Adipose tissue (tissue), 3 donors: ENCODE data around the gene CST6. TPM values are rescaled to one million over a fixed set of nuclear protein-coding genes. Genes with fewer than 3 reads are reported as not detected.

ENCODE experiments used
- H3K27ac ChIP-seq: one replicate; pipeline ENCODE4 v1.5.1; 2013; ENCODE audit warnings: low read depth, low read length
- WGBS, 3 donors: extraction: QIAGEN DNeasy Blood & Tissue Kit; methylation state at CpG; one replicate each; pipeline ENCODE4 v1.1.7; 2013; 5-methylcytosine and 5-hydroxymethylcytosine counted together
- polyA plus RNA-seq, 3 donors: library from polyadenylated mRNA; stranded (reverse); fragments of 200-250 nt; gene quantifications; one replicate each; pipeline ENCODE4 v1.2.3, GENCODE V29; 2013
- donor health status: healthy with polysubstance abuse.
- donor health status: Bipolar disorder and iron deficiency.
- donor health status: healthy.

CST6 gene
- polyA plus RNA-seq, 3 donors, result 0.28 to 0.84 TPM; not detected in 1

DNA sequence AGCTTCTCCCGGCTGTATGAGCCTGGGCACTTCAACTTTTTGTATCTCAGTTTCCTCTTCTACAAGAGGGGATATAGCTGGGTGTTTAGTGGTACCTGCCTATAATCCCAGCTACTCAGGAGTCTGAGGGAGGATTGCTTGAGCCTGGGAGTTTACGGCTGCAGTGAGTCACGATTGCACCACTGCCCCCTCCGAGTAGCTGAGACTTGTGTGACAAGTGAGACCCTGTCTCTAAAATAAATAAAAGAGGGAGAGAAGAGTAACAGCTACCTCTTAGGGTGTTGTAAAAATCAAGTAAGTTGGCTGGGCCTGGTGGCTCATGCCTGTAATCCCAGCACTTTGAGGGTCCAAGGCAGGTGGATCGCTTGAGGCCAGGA is 24.5 kb downstream of the CST6 start:
- no peak overlapping the region for H3K27ac ChIP-seq
- WGBS, 3 donors, result 67 to 83% (median 74%) methylated on average over 5 of the region's 5 CpGs

DNA sequence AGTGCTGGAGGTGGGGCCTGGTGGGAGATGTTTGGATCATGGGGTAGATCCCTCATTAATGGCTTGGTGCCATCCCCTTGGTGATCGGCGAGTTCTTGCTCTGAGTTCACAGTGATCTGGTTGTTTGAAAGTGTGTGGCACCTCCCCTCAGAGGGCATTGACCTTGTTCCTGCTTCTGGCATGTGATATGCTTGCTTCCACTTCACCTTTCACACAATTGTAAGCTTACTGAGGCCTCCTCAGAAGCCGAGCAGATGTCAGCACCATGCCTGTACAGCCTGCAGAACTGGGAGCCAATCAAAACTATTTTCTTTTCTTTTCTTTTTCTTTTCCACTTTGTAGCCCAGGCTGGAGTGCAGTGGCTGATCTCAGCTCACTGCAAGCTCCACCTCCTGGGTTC is 25.5 kb downstream of the CST6 start:
- WGBS, 3 donors, result 81 to 84% (median 82%) methylated on average over 3 of the region's 3 CpGs
- no peak overlapping the region for H3K27ac ChIP-seq

DNA sequence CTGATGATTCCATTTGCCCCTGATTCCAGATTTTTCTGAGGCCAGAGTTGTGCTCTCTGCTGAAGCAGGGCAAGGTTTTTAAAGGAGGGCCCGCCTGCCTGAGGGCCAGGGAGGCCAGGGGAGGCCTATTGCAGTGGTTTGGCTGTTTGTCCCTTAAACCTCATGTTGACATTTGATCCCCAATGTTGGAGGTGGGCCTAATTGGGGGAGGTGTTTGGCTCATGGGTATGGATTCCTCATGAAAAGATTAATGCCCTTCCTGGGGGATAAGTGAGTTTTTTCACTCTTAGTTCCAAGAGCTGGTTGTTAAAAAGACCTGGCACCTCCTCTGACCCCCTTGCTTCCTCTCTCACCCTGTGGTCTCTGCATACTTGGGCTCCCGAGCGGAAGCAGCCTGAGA is 28.0 kb downstream of the CST6 start:
- no peak overlapping the region for H3K27ac ChIP-seq
- WGBS, 3 donors, result 73 to 79% (median 76%) methylated on average over 3 of the region's 3 CpGs

DNA sequence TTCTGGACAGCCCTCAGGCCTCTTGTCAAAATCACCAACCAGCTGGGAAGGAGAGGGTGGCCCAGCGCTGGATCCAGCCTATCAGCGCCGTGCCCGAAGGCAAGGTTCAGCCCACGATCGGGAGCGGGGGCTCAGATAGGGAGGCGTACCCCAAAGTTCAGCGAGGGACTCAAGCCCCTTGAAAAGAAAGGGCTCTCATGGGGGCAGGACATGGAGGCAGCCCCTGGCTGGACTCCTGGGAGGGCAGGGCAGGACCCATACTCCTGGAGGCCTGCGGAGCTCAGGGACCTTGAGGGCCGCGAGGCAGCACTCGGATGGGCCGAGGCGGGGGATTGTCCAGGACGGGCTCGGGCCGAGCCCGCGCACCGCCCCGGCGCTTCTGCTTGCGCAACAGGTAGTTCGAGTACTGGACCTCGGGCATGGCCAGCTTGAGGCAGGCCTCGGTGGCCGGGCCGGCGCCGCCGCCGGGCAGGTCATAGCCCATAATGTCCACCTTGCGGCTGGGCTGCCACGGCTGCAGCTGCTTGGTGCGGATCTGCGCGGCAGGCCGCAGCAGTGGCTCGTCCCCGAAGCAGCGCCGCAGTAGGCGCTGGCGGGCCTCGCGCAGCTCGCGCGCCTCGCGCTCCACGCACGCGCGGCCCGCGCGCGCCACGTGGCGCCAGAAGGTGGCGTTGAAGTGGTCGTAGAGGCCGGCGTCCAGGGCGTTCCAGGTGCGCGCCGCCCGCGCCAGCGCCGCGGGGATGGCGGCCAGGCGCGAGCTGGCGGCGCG is 30.6 kb downstream of the CST6 start:
- H3K27ac ChIP-seq, result no peak overlapping the region
- 96 to 97% (median 96%) methylated on average over 76 to 81 of the region's 81 CpGs for WGBS, 3 donors

DNA sequence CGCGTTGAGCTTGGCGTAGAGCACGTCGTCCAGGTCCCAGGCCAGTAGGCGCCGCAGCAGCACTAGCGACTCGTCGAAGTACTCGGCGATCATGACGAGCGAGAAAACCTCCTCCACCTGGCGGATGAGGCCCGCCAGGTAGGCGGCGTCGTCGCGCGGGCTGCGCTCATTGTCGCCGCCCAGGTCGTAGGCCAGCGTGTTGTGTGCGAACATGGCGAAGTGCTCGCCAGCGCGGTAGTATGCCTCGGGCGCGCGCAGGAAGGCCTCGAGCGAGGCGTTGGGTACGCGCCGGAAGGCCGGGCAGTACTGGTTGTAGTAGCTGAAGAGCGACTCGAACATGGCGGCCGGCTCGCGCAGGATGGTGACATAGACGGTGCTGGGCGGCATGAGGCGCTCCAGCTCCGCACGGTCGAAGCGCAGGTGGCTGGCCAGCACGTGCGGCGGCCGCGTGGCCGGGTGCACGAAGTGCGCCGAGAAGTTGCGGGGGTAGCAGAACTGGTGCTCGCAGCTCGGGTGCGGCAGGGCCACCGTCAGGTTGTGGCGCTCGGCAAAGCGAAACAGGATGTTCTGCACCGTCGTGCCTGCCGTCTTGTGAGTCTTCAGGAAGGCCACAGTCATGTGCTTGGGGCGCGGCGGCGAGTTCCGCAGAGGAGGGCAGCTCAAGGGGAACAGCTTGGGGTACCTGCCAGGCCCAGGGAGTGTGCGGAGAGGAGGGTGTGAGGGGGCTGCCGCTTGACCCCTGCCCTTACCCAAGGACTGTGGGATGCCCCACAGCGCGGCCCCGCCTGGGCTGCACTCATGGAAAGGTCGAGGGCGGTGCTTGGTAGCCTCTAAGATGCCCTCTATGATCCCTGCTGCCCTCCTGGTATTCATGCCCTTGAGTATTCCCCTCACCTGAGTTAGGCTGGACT is 31.4 kb downstream of the CST6 start:
- WGBS, 3 donors, result 96% methylated on average over 78 to 88 of the region's 88 CpGs

DNA sequence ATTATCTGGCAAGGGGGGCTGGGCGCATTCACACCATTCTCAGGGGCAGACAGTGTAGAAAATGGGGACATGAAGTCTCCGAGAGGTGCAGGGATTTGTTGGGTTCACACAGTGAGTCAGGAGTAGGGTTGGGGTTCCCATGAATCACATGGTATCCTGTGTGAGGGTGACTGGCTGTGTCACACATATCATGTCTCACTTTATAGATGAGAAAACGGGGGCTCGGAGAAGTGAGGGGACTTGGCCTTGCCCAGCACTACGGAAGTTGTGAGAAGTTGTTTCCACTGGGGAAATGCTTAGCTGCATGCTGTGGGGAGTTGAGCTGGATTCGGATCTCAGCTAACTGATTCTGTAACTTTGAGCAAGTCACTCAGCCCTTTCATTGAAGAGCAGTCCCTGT is 32.9 kb downstream of the CST6 start:
- H3K27ac ChIP-seq, result no peak overlapping the region
- WGBS, 3 donors, result 52 to 56% (median 55%) methylated on average over 6 of the region's 6 CpGs

More for the DNA sequence above, 31.4 kb downstream of the CST6 start:
- no peak overlapping the region for H3K27ac ChIP-seq

DNA sequence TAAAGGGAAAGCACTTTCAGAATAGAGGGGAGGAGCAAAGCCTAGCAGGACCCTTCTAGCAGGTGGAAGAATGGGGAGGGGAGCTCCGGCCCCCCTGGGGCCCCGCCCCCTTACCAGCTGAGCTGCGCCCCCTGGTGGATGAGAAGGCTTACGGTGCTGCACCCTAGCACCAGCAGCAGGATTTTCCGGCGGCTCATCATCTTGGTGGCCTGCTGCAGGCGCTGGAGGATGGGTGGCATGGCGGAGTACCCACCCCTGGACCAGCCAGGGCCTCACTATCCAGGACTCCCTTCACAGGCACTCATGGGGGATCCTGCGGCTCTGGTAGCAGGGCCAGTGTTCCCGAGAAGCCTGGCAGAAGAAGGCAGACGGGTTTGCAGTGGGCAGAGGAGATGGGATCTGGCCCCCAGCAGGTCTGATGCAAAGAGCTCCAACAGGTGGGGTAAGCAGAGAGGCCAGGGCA is 33.4 kb downstream of the CST6 start:
- WGBS, 3 donors, result 9 to 18% (median 15%) methylated on average over 11 of the region's 11 CpGs

DNA sequence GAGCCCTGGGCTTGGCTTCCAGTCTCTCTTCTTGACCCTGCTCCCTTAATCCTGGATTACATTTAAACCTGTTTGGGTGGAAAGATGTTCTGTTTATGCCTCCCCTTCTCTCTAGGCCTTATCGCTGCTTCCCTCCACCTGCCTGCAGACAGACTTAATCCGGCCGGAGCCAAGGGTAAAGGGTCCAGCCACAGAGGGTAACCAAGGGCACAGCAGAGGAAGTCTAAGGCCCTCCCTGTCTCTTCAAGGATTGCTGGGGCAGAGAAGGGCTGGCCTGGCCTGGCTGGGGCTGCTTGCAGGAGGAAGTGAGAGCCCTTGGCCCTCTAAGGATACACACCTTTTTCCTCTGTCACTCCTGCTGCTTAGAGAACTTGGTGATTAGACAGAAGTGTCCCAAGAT is 35.1 kb downstream of the CST6 start:
- WGBS, 3 donors, result 89 to 97% (median 94%) methylated on average over 3 of the region's 3 CpGs
- no peak overlapping the region for H3K27ac ChIP-seq

More for the DNA sequence above, 33.4 kb downstream of the CST6 start:
- no peak overlapping the region for H3K27ac ChIP-seq

DNA sequence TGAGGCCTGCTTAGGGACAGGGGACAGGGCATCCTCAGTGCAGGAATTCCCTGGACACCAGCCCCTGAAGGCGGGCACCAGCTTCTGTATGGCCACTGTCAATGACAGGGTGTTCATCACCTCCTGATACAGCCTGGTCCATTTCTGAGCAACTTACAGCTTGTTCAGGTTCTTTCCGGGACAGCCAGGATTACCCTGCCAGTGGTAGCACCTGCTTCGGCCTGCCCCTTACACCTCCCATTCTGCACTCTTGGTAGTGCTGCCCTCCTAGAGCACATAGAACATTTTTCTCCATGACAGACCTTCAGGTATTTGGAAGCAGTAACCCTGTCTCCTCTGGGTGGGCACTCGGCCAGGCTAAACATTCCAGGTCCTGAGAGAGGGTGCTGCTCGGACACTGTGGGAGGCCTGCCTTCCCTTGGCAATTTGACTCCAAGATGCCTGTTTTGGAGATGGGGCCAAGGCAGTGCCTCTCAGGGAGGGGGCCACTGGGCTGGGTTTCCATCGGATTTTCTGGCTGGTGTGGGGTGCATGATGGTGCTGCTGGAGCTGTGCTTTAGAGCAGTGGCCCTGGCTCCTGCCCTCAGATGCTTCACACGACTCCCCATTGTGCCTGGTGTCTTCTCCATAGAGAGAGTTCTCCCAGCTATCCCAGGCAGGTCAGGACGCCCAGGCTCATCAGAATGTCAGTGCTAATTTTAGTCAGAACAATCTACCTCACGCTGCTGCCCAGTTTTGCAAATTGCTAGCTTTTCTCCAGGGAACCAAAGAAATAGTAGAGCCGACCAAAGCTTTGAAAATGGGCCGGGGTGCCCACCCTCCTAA is 35.9 kb downstream of the CST6 start:
- 71 to 80% (median 73%) methylated on average over 11 of the region's 11 CpGs for WGBS, 3 donors
- no peak overlapping the region for H3K27ac ChIP-seq

DNA sequence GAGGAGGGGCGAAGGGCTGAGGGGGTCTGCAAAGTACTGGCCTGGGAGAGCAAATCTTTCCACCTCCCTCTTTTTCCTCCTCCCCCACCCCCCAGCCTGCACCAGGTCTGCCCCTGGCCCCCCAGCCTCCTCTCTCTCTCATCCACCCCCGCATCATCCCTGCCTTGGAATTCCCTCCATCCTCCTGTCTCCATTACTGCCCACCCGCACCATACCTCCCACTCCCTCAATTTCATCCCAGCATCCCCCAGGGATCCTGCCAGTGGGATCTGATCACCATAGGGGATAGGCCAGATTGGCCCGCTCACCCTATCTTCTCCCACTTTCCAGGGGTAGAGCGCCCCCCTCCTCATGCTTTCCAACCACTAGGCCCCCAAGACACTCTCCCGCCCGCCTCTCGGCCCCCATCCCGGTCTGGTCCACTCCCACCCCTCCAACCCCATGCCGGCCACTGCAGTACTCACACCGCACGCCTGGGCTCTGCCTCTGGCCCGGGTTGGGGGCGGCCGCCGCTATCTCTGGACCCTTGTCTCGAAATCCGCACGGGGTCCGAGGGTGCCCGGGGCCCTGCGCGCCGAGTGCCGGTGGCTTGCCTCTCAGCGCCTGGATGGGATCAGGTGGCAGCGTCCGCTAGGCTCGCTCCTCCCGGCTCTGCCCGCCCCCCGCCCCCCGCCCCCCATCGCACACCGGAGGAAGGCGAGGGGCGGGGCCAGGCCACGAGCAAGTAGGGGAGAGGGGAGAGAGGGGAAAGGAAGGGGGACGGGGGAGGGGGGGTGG is 36.9 kb downstream of the CST6 start, which contains the start of gene GAL3ST3:
GAL3ST3 (minus strand) TSS at position 615 of the 777 bp plus-strand sequence. CDS start 3,746 bp downstream, outside the sequence.
- WGBS, 3 donors, result 9 to 18% (median 12%) methylated on average over 32 to 39 of the region's 39 CpGs
- no peak within 1 kb of the TSS for H3K27ac ChIP-seq

DNA sequence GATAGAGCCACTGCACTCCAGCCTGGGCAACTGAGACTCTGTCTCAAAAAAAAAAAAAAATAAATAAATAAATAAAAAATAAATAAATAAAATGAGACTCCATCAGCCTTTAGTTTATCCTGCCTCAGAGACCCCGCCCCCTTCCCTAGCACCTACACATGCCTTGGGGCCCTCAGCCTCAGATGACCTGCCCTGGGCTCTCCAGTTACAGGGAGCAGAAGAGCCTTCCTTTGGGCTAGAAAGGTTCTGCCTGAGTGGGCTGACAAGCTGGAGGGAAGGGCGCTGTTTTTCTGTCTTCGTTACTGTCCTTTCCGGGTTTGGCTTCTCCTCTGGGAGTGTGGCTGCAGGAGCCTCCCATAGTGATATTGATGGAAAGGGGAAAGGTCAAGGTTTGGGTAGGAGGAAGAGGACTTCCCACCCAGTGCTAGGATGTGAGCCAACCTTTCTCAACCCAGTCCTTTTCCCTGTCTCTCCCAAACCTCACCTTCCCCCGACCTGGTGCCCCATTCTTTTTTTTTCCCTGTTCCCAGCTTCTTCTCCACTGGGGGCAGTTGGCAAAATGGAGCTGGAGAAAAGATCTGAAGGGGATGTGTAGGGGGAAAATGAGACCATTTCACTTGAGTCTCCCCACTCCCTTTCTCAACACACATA is 38.9 kb downstream of the CST6 start:
- WGBS, 3 donors, result 75 to 85% (median 80%) methylated on average over 5 of the region's 5 CpGs
- no peak overlapping the region for H3K27ac ChIP-seq

DNA sequence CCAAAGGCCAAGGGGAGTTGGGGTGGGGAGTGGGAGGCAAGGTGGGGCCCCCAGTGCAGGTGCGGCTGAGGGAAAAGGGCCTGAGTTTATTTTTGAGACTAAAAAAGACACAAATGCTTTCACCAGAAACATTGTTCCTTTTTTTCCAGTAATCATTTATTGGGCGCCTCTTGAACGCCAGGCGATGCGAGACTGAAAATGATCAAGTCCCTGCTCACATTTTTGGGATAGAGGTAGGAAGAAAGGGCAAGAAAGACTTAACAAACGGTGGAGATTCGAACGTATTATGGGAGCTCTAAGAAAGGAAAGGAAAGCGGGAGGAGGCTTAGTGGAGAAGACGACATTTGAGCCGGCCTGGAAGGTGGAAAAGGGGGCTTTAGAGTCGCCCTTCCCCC is 39.6 kb downstream of the CST6 start:
- WGBS, 3 donors, result 21 to 27% (median 25%) methylated on average over 11 to 12 of the region's 12 CpGs
- no peak overlapping the region for H3K27ac ChIP-seq

DNA sequence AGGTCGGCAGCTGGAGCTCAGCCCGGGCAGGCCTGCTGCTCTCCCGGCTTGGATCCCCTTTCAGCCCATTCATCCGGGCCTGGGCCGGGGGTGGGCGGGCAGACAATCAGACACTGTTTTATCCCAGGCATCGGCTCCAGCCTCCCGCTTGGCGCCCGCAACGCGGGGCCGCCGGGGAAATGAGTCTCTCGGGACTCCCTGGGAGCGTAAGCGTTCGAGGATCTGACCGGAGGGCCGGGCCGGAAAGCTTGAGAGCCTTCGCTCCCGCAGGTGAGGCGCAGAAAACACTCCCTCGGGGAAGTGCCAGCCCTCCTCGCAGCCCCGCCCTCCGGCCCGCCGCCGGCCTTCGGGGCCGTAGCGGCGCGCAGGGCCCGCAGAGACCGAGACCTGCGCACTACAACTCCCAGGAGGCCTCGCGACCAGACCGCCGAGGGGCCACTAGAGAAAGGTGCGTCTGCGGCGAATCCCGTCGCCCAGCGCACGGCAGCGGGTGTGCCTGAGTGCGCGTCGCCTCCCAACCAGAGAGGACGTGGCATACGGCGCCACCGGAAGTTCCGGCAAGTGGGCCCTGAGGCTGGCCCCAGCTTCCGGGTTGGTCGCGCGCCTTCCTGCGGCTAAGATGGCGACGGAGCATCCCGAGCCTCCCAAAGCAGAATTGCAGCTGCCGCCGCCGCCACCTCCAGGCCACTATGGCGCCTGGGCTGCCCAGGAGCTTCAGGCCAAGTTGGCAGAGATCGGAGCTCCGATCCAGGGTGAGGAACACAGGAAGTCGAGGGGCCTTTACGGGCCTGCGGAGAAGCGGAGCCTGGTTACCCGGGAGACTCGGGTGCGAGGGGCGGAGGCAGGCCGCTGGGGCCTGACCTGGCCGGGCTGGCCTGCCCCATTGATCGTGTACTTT is 40.2 kb downstream of the CST6 start, which contains the start of gene SF3B2:
SF3B2 (plus strand) TSS at position 599 of the 898 bp plus-strand sequence; CDS start at position 620, 21 bp downstream.
- 0% methylated on average over 82 to 84 of the region's 84 CpGs for WGBS, 3 donors
- H3K27ac ChIP-seq, result no peak within 1 kb of the TSS

DNA sequence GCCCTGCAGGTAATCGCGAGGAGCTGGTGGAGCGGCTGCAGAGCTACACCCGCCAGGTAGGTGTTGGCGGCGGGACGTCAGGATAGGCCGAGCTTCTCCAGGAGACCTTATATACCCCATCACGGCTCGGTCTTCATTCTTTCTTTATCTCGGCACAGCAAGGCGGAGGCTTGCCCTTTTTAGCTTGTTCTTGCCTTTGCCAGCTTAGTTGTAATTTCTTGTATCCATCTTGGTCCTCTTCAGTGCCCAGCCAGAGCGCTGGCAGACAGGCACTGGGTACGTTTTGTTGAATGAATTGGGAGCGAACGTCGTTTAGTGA is 40.8 kb downstream of the CST6 start:
- 0 to 1% (median 1%) methylated on average over 17 of the region's 17 CpGs for WGBS, 3 donors
- no peak overlapping the region for H3K27ac ChIP-seq

DNA sequence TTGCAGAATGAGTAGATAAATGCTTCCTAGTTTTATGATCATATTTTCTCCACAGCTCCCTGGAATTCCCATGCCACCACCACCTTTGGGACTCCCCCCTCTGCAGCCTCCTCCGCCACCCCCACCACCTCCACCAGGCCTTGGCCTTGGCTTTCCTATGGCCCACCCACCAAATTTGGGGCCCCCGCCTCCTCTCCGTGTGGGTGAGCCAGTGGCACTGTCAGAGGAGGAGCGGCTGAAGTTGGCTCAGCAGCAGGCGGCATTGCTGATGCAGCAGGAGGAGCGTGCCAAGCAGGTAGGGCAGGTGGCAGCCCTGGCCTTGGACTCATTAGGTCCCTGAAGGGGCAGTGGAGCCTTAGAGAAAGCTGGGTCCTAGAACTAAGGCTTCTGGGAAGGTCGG is 43.2 kb downstream of the CST6 start:
- H3K27ac ChIP-seq, result no peak overlapping the region
- 80 to 94% (median 94%) methylated on average over 7 of the region's 7 CpGs for WGBS, 3 donors

DNA sequence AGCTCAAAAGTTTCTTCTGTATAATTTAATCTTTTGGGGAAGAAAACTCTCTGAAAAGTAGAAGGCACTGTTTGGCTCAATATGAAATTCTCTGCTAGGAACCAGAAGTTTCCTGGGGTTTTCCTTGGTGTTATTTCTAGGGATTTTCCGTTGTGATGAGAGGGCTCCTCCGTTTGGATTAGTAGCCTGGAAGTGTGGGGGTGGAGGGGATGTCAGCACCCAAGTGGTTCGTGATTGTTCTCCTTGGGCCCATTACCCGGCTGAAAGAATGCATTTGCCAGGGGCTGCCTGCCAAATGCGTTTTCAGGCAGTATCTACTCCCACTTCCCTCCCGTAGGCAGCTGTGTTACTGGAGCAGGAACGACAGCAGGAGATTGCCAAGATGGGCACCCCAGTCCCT is 44.7 kb downstream of the CST6 start:
- no peak overlapping the region for H3K27ac ChIP-seq
- WGBS, 3 donors, result 47 to 64% (median 52%) methylated on average over 7 of the region's 7 CpGs
